HG03039 (cell line): ENCODE measurements around the gene PVALB.
"Not testable (repeated sequence)": the region's sequence is repeated elsewhere in the genome, so short reads cannot be mapped to it uniquely, and the experiment has no call there.

ENCODE experiments used
- ATAC-seq: cut with Tn5 transposase; IDR thresholded peaks from one replicate; pipeline ENCODE4 v1.9.1; 2021; ENCODE audit warnings: mild to moderate bottlenecking, moderate library complexity; ENCODE audit not compliant: unreplicated experiment

Gene PVALB

DNA sequence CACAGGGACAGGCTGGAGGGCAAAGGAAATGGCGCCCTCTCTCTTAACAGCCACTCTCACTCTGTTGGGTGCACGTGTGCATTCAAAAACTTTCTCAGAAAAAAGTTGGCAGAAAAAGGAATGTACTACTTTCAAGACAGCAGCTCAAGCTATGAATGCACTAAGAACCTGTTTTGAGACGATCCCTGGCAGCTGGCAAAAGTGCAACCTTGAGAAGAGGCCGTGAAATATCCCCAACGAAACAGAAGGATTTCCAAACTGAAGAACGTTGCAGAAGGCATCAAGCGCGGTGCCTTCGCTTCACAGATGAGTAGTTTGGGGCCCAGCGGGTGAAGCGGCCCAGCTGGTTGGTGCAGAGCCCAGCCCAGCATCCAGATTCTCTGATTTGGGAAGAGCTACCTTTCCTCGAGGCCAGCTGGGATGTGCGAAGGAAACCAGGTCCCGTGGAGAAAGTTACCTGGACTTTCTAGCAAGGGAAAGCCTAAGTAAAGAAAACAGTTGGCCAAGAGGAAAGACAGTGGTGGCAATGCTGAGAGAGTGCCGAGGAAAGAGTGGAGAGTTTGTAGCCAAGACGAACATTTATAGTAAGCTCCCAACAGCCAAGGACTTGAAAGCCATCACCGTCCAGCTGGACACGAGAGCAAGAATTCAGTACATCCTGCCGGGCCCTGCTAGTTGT lies 57.2 kb downstream of the PVALB start:
- ATAC-seq = no peak

DNA sequence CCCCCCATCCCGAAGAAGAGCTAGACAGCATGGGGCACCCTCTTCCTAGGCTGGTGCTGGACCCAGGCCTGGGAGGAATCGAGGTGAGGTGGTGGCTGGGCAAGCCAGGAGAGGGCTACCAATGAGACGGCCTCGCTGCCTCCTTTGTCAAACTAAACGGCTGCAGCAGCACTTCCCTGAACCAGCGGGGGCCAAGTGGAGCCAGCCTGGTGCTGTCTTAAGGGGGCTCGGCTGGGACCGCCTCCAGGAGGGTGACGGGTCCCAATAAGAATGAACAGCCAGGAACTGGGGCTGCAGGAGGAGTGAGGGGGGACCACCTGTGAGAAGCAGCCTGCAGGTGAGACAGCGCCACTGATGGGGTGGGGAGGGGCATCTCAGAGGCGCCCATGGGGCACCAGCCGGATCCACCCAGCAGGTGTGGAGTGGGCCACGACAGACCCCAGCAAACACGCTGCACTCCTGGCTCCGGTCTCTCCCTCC lies 58.0 kb downstream of the PVALB start:
- ATAC-seq = no peak

DNA sequence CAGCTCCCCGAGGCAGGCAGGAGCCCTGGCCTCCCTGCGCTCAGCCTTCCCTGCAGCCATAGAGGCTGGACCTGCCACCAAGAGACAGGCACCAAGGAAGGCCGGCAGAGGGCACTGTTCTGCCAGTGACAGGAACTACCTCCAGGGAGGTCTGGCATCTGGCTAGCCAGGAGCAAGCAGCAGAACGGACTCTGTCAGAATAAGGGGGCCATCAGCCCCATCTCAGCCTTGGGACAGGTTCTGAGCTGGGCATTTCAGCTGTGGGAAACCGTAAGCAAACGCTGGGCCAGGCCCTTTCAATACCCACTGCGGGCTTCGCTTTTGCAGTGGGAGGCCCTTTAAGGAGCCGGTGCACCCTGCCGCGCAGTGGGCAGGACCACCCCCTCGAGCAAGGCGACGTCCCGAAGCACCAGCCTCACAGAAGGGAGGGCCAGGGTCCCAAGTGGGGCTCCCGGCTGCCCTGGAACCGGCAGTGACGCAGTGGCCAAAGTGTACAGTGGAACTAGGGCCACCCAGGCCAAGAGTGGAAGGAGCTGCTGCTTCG lies 59.1 kb downstream of the PVALB start:
- no peak for ATAC-seq

DNA sequence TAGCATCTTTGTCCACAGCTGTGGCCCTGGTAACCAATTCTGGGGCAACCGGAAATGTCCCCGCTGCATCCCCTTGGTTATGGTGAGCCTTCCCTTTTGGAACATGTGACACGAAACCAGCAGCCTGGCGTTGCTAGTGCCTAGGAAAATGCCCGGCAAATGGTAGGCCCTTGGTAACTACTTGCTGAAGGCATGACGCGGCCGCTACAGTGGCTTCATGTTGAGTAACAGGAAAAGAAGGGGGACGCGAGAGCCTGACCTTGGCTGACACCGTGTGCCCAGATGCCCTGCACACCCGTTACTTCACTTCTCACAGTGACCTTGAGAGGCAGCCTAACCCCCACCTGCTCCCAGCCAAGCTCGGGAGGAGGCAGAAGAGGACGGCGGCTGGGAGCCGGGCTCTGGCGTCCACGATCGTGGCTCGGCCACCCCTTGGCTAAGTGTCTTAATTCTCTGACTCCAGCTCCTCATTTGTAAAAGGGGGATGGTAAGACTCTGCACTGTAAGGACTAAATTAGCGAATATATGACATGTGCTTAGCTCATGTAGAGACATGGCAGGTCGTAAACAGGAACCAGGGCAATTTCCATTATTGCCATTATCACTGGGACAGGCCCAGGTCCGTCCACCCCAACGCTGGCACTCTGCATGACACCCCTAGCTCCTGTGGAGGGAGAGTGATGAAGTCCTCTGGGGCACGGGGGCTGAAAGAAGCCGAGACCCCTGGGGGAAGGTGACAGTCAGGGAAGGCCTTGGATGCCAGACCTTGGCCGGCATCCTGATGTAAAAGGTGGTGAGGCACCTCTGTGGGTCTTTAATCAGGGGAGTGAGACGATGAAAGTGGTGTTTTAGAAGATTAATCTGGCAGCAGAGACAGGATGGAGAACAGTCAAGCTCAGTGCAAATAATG lies 59.8 kb downstream of the PVALB start:
- ATAC-seq = no peak

DNA sequence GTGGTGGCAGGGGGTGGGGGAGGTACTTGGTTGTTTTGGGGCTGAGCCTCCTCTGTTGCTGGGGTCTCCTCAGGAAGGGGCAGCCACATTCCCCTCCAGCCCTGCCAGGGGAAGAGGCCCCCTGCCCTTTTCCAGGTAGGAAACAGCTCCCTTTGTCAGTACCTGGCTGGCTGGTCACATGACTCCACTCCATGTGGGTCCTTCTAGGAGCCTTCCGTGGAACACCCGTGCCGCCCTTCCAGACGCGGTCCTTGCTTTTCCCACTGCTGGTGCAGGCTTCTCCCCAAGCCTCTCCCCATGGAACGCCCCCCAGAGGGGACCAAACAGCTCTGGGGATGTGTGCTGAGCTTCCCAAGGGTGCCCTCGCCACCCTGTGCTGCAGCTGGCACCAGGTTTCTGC lies 60.8 kb downstream of the PVALB start:
- no peak for ATAC-seq

DNA sequence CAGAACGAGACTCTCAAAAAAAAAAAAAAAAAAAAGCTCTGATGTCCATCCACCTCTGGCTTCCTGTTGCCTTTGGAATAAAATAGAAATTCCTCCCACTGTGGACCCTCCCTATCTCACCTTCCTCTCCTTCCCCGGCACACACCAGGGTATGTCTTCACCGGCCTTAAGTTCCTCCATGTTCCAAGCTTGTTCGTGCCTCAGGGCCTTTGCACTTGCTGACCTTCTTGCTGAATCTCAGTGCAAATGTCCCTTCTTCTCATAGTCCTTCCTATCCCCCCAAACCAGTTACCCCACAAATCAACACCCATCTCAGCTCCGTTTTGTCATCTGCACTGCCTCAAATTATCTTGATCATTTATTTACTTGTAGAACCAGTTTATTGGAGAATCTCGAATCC lies 61.5 kb downstream of the PVALB start:
- no peak for ATAC-seq

DNA sequence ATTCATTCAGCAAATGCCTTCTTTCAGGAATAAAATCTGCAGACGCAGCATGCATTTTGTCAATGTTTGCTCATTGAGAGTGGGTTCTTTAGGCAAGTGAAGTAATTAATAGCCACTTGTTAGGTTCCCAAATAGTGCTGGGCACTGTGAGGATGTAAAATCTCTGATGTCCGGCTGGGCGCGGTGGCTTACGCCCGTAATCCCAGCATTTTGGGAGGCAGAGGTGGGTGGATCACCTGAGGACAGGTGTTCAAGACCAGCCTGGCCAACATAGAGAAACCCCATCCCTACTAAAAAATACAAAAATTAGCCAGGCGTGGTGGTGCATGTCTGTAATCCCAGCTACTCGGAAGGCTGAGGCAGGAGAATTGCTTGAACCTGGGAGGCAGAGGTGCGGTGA lies 62.0 kb downstream of the PVALB start:
- ATAC-seq = not testable (repeated sequence)

DNA sequence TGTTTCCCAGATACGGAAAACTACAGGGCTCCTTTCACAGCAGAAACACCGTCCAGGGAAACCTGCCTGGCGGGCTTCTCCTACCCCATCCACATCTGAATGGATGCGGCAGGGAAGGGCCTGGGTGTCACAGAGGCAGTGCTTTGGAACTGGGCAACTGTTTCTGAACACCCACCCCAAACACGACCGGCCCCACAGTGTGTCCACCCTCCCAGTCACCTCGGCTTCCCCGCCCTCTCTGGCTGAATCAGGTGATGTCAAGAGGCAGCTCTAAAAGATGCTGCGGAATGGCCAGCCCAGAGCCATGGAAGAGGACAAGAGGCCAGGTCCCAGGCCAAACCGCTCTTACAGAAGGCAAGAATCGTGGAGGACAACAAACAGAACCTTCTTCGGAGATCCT lies 62.9 kb downstream of the PVALB start:
- no peak for ATAC-seq

DNA sequence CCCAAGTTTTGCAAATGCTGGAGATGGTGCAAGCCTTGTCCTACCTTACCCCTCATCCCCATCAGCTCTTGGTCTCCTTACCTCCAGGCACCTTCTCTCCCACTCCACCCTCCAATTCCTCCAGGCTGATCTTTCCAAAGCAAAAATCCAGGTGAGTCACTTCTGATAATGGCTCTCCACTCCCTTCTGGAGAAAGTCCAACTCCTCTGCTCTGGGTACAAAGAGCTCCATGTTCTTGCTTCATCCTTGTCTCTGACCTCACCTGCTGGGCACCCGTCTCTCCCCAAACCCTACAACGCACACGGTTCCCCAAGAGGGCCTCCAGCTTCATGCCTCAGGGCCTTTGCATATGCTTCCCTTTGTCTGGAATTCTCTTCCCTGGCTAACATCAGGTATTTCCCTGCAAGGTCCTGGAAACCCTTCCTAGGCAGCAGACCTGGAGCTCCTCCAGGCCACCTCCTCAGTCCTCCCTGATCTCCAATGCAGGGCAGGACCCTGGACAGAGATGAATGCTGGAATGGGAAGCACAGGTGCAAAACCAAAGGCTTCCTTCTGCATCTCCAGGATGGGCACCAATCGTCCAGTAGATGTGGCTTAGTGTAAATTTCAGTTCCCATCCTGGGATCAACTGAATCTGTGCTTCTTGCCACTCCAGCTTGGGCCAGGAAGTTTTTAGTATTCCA lies 63.6 kb downstream of the PVALB start:
- no peak for ATAC-seq
